Measurements from ENCODE around the gene ALPG.
"Not testable (repeated sequence)": the region's sequence is repeated elsewhere in the genome, so short reads cannot be mapped to it uniquely, and the experiment has no call there.

ALPG gene

DNA sequence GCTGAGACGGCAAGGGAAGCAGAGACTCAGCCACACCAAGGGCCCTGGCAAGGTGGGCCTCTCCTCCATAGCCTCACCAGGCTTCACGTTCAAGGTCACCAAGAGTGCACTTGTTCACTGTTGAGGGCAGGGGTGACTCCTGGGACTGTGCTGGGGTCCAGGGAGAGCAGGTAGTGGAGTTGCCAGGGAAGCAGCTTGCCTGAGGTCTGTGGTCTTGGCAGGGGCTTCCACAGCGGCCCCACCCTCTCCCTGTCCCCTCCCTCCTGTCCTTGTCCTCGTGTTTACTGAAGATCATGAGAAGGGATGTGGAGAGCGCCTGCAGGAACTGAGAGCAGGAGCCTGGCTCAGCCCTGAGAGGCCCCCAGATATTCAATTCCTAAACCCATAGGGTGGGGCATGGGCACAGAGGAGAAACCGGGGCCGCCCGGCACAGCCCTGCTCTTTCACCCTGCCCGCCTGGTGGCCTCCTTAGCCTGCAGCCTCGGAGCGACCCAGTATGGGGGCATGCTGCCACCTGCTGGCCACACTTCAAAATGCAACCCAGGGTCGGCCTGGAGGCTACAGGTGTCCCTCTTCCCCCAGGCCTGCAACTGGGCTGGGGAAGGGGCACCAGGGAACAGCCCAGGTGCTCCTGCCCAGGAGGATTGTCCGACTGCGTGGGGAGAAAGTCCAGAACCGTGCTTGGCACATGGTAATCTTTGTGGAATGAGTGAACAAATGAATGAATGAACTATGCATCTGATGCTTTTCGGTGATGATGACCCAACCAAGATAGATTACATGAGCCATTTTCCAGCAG is 33.8 kb downstream of the ALPG start:
- peak; percentile 77 to 83 for DNase-seq (ENCODE audit: low read depth in 2 of 2)

DNA sequence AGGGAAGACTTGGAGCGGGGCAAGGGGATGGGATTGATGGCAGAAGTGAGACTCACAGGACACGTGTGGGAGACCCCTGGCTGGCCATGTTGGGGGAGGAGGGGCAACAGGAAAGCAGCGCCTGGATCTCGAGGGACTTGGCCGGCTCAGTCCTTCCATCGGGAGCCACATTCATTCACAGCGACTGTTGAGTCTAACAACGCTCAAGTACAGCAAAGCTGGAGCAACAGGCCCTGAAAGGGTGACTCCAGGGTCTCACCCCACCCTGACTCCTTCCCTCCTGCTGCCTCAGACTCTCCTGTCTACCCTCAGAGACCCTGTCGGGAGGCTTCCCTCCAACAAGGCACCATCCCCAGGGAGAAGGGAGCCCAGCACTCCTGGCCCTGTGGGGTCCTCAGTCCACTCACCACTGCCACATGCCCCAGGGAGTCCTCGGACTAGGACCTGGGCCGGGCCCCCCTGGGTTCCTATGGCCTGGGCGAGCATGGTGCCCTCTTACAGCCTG is 34.6 kb downstream of the ALPG start:
- DNase-seq (ENCODE audit: low read depth in 2 of 2), result no peak

DNA sequence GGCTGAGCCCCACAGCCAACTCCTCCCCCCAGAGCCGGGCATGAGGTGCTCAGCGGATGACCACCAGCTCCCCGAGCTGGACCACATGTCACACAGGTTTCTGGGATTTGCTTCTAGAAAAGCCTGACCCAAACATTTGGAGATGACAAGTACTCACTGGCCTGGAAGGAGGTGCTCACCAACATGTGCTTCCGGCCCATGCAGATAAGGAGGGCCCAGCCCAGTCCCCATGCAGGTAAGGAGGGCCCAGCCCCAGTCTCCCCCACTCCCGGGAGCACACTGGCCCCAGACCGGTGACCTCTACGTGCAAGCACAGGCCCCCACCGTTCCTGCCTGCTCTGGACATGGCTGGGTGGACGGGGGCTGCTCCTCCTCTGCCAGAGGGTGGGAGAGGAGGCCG is 35.3 kb downstream of the ALPG start:
- not testable (repeated sequence) for DNase-seq (ENCODE audit: low read depth in 2 of 2)

DNA sequence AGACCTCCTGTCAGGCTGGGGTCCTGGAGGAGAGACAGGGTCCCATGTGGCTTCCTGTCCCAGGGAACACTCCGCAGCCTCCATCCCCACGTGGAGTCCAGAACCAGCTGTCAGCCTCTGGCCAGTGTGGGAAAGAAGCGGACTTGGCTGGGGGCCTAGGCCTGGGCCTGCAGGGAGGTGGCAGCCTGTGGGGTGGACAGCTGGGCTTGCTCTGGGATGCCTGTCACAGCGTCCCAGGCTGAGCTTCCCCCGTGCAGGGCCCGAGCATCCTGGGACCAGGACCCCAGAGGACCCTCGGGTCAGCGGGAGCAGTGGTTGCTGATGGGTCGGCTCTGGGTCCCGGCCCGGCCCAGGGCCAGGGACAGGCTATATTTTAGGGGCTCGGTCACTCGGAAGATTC is 35.8 kb downstream of the ALPG start:
- not testable (repeated sequence) for DNase-seq (ENCODE audit: low read depth in 2 of 2)

DNA sequence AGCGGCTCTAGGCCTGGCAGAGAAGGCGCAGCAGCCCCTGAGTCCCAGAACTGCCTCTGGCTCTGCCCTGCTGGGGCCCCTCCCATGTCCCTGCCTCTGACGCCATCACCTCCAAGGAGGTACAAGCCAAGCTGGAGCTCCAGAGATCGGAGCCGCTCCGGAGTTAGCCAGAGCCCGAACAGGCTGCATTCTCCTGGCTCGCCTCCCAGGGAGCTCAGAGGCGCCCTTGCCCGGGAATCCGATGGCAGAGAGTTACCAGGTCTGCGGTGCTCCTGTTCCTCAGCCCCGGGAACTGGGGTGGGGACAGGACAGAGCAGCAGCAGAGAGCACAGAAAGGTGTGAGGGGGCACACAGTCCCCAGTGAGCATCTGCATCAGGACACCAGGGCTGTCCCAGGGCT is 36.4 kb downstream of the ALPG start:
- DNase-seq (ENCODE audit: low read depth in 2 of 2), result not testable (repeated sequence)

DNA sequence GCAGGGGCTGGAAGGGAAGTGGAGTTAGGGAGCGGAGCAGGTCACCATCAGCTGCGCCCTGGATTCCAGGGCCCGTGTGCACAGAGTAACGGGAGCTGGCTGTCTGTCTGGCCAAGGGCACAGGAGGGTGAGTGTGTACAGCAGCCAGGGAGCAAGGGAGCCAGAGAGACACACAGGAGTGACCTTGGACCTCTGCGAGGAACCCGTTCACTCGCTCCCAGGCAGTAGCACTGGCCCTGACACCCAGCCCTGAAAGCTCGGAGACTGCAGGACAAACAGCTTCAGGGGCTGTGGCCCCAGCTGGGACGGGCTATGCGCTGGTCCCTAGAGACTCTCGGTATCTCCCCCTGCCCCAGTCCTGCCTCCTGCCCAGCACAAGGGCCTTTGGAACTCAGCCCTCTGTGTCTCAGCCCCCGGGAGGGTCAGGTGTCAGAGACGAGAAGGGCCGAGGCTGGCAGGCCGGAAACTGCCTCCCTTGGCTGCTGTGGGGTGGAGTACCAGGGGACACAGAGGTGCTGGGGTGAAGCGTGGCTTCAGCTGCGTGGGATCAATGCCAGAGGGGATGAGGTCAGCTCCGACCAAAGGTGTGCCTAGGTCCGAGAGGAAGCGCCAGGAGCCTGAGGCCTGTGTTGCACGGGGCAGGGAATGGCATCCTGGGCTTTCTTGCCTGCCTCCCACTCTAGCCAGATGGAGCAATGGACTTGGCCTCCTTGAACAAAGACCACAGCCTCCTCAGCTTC is 37.2 kb downstream of the ALPG start:
- DNase-seq (ENCODE audit: low read depth in 2 of 2), result not testable (repeated sequence)

DNA sequence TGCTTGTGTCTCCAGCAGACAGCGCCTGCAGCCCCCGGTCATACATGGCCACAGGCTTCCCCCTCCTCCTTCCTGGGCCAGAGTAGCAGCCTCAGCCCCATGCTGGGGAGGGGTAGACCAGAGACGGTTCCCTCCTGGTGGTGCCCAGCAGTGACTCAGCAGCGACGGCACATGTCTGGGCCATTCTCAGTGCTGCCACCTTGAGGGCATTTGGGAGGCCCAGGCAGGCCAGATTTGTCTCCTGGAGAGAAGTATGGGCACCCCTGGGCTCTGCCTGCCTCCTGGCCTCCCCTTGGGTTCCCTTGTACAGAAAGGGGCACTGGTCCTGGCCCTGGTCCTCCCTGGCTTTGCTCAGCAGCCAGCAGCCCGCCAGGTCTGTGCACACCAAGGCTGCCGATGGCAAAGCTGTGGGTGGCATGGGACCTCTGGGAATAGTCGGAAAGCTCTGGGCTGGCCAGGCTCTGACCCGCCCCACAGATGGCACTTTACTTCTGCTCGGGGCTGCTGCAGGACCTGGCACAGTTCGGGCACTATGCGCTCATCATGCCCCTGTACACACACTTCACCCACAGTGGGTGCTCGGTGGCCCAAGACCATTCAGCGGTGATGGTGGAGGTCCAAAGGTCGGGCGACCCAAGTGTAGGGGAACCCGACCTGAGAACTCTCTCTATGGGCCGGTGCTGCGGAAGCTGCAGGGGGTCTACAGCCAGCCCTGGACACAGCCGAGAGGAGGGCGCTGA is 37.9 kb downstream of the ALPG start:
- peak; percentile 58 to 72 for DNase-seq (ENCODE audit: low read depth in 2 of 2)

DNA sequence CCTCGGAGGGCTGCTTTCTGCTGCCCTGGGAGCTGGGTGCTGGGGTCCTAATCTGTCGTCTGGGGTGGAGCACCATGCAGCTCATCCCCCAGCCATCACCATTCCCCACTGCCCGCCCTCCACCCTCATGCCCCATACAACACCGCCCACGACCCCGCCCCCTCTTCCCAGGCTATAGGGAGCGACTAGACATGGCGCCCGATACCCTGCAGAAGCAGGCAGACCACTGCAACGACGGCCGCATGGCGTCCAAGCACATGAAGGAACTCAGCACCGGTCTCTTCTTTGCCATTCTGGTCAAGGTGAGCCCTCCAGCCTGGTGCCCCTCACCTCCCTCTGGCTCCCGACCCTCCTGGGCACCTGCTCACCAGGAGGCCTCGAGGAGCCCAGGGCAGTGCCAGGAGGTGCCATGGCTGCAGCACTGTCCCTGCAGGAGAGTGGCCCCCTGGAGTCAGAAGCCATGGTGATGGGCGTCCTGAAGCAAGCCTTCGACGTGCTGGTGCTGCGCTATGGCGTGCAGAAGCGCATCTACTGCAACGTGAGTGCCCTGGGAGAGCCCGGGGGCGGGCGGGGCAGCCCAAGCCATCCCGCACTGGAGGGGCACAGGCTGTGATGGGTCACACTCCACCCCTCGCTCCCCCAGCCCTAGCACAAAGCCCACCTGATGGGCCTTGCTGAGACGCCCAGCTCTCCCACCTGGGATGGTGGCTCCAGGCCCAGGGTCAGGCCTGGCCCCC is 38.7 kb downstream of the ALPG start:
- not testable (repeated sequence) for DNase-seq (ENCODE audit: low read depth in 2 of 2)

DNA sequence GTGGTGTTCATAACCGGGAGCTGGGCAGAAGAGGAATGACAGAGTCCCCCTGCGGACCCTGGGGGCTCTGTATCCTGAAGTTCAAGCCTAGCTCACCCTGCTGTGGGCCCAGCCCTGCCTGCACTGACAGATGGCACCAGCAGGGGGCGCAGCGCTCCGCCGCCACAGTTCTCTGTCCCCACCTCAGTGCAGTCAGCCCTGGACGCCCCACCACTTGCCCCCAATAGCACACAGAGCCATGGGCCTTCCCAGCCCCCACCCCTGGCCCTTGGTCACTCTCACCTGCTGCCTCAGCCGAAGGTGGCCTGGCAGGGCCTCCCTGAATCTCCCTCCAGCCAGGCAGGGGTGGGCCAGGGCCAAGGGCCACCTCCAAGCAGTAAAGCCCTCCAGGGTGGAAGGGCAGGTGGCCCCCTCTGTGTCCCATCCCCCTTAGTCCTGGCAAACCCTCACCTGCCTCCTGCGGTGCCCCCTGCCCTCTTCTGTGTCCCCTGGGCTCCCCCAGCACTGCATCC is 39.7 kb downstream of the ALPG start:
- not testable (repeated sequence) for DNase-seq (ENCODE audit: low read depth in 2 of 2)

DNA sequence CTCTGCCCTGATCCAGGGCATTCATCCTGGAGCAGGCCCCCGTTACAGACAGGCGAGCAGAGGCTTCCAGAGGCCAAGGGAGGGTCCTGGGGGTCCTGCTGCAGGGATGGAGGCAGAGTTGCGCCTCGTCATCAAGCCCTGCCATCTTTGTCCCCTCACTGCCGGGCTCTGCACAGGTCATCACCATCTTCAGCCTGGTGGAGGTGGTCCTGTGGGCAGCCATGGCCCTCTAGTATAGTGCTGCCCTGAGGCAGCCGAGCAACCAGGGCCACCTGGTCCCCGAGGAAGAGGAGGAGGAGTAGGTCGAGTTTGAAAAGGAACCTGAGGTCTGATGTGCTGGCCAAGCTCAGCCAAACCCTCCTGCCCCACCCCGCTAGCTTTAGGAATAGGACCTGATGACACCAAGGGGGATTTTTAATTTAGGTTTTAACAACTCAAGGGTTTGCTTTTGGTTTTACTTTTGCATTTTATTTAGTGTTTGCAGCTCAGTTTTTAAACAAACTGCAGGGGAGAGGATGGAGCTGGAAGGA is 40.5 kb downstream of the ALPG start:
- no peak for DNase-seq (ENCODE audit: low read depth in 2 of 2)

DNA sequence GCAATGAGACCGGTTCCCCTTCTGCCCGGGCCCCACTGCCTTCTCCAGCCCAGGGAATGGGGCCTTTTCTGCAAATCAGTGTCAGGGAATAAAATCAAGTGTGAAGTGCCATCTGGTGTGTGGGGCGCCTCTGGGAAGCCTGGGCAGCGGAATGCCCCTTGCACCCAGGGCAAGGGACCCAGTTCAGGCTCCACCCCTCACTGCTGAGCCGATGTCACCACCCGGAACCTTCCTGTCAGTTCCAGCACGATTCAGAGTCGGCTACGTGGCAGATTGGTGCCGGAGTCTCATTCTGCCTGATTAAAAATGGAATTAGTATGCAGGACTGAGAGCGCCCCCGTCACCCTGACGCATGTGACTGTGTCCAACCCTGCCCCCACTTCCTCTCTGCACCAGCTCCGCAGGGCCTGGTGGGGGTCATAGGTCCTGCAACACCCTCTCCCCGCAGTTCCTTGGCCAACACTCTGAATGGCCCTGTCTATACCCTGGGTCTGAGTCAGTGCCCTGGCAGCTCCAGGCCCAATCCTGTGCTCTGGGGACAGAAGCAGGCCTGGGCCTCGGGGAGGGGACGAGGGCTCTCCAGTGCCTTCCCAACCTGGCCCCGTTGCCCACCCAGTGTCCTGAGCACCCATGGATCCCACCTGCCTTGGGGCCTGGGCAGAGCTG is 41.1 kb downstream of the ALPG start:
- DNase-seq (ENCODE audit: low read depth in 2 of 2), result no peak

DNA sequence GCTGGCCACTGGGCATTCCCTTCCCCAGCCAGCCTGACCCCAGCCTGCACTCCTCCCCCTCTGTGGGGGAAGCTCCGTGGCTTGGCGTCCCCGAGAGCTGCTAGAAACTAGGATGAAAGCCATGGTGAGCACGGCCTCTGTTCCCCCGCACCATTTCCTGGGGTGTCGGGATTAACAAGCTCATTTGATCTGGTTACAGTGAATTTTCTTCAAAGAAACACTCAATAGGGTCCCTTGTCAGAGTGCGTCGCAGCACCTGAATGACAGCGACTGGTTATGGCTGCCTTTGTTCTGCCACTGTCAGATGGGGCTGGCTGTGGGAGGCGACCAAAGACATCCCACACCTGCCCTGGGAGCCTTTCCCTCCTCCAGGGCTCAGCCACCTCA is 41.7 kb downstream of the ALPG start:
- DNase-seq (ENCODE audit: low read depth in 2 of 2), result no peak

DNA sequence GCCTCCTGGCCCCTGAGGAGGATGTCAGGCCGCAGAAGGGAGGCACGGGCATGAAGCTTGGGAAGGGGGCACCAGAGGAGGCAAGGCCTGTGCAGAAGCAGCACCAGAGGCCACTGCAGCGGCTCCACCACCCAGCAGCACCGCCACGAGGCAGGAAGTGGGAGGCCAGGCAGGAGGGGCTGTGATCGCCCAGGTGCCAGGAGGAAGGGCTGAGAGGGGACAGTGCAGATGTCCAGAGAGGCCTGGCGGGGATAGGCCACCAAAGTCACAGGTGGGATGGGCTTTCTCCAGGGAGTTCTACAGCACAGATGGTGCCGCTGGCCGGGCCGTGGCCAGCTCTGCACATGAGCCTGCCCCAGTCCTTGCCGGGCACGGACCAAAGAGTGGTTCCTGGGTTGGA is 43.3 kb downstream of the ALPG start:
- DNase-seq (ENCODE audit: low read depth in 2 of 2), result no peak

DNA sequence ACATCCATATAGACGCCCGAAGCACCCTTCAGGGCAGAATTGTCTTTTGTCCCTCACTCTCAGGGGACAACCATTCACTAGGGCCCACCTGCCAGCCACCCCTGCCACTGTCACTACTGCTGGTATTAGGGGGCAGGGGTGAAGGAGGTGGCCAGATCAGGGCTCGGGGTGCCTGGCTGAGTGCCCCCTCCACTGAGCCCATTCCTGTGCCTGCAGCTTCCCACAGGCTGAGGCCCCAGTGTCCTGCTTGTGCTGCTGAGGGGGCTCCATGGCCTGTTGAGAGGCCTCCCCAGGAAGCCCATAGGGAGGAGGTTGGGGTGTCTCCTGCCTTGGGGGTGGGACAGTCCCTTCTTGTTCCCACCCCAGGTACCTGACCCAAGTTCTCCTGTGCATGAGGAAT is 45.0 kb downstream of the ALPG start:
- not testable (repeated sequence) for DNase-seq (ENCODE audit: low read depth in 2 of 2)

DNA sequence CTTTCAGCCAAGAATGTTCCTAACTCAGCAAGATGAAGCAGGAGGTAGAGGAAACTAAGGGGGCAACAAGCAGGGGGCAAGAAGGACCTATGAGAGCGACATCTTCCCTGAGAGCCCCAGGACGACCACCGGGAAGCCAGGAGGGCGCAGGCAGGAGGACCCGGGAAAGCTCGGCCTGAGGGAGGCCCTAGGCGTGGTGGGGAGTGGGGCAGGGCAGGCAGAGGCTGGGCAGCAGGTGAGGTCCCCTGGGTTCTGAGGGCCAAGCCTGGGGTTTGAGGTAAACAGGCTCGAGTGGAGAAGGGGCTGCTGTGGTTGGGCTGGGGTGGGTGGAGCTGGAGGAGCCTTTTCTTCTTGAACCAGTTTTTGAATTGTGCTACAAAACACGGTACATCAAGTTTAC is 48.0 kb downstream of the ALPG start:
- no peak for DNase-seq (ENCODE audit: low read depth in 2 of 2)

DNA sequence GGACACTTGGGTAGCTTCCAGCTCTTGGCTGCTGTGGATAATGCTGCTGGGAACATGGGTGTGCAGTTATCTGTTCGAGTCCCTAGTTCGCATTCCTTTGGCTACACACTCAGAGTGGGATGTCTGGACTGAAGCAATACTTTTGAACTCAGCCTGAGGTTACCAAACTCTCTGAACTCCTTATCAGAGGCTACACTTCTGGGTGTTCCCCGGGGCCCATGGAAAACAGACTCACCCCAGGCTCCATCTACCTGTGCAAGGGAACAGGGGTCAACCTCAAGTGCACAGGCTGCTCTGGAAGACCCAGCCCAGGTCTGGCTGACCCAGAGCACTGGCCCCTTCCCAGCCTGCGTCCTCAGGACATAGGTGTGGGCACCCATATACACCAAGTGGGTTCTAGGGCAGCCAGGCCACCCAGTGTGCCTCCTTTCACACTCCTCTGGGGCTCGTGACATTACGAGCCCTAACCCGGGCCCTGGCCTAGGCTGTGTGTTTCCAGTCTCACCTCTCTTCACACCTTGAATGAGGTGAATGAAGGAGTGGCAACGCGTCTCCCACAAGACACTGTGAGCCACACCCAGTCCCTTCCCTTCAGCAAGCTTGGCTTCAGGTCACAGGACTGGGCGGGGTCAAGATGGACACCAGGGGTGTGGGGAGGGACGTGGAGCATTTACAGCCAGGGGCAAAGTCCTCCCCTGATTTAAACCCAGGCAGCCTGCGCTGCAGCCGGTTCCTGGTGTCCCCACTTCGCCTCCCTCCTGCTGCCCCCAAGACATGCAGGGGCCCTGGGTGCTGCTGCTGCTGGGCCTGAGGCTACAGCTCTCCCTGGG is 49.0 kb downstream of the ALPG start, which contains the start of gene ALPI:
TSS of gene ALPI (plus strand) at position 728 of the 830 bp plus-strand sequence. CDS start at position 775, 47 bp downstream.
- DNase-seq (ENCODE audit: low read depth in 2 of 2), result no peak

DNA sequence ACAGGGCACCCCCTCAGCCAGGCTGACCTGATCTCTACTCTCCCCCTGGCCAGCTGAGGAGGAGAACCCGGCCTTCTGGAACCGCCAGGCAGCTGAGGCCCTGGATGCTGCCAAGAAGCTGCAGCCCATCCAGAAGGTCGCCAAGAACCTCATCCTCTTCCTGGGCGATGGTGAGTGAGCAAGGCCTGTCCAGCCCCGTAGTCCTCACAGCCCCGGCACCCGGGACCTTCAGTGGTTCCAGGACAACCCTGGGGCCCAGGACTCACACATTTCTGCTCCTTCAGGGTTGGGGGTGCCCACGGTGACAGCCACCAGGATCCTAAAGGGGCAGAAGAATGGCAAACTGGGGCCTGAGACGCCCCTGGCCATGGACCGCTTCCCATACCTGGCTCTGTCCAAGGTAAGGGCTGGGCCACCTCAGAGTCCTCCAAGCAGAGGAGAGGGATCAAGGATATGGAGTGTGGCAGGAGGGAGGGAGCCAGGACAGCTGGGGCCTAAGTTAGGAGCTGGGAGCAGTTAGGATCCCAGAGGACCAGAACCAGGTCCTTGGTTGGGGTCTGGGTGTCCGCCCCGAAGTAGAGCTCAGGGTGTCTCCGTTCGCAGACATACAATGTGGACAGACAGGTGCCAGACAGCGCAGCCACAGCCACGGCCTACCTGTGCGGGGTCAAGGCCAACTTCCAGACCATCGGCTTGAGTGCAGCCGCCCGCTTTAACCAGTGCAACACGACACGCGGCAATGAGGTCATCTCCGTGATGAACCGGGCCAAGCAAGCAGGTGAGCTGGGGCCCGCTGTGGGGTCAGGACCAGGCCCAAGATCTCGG is 49.9 kb downstream of the ALPG start:
- DNase-seq (ENCODE audit: low read depth in 2 of 2), result no peak

DNA sequence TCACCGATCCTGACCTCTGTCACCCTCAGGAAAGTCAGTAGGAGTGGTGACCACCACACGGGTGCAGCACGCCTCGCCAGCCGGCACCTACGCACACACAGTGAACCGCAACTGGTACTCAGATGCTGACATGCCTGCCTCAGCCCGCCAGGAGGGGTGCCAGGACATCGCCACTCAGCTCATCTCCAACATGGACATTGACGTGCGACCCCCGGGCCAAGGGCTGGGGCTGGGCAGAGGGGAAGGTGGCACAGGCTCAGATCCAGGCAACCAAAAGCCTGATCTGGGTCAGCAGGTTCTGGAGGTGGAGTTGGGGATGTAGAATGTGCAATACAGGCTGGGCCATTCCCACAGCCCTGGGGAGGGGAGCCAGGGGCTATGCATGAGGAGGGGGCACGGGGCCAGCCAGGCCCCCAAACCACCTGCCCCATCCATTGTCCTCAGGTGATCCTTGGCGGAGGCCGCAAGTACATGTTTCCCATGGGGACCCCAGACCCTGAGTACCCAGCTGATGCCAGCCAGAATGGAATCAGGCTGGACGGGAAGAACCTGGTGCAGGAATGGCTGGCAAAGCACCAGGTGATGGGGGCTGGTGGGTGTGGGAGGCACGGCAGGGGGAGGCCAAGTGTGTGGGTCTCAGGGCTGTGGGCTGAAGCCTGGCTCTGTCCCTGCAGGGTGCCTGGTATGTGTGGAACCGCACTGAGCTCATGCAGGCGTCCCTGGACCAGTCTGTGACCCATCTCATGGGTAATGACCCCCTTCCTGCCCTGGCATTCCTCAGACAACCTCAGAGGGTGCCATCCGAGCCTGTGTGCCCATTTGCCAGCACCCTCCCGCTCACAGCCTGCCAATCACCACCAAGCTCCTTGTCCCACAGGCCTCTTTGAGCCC is 50.7 kb downstream of the ALPG start:
- no peak for DNase-seq (ENCODE audit: low read depth in 2 of 2)

All from stimulated activated CD4-positive, alpha-beta T cell treated with anti-CD3 and anti-CD28 coated beads, Interleukin-15, amount 100 ng/mL, for 48 hours (primary cell).